KBM-7 (cell line): ENCODE results near the gene ASCL1.
A peak's percentile ranks its signal among the peaks of the same experiment; 100 is the strongest.

ENCODE experiments used
- DNase-seq: peaks from one replicate; pipeline ENCODE4 v3.0.0-alpha.2; 2015
- in situ Hi-C: fragments of 300-500 bp; cut with MboI; formaldehyde crosslinking; loops from 2 replicates; pipeline ENCODE4 v1.14.3; 2020; ENCODE audit warnings: low sequenced_read_pairs, low pct_unique_long_range_greater_than_20kb, mixed read lengths

Gene ASCL1

GRCh38 chr12:102966200-102966863 lies 8.9 kb downstream of the ASCL1 start:
- in situ Hi-C loops = no loop called here
- no peak for DNase-seq

GRCh38 chr12:102970780-102971179 lies 13.3 kb downstream of the ASCL1 start:
- in situ Hi-C loops = no loop called here
- no peak for DNase-seq

GRCh38 chr12:102971227-102971626 lies 13.8 kb downstream of the ASCL1 start:
- in situ Hi-C loops = no loop called here

GRCh38 chr12:102973583-102973982 lies 16.1 kb downstream of the ASCL1 start:
- no peak for DNase-seq
- in situ Hi-C loops = no loop called here

More at GRCh38 chr12:102971227-102971626, 13.8 kb downstream of the ASCL1 start:
- no peak for DNase-seq

GRCh38 chr12:102976609-102977280 lies 19.3 kb downstream of the ASCL1 start:
- DNase-seq = no peak
- in situ Hi-C loops = no loop called here

GRCh38 chr12:102977945-102978706 lies 20.7 kb downstream of the ASCL1 start:
- DNase-seq = no peak
- in situ Hi-C loops = no loop called here

- in situ Hi-C loops = no loop called here
- DNase-seq = no peak
Observed at GRCh38 chr12:102980350-102980749, 22.9 kb downstream of the ASCL1 start.

GRCh38 chr12:102990419-102990818 lies 32.9 kb downstream of the ASCL1 start:
- in situ Hi-C loops = no loop called here

GRCh38 chr12:102992297-102992696 lies 34.8 kb downstream of the ASCL1 start:
- in situ Hi-C loops = no loop called here
- no peak for DNase-seq

More at GRCh38 chr12:102990419-102990818, 32.9 kb downstream of the ASCL1 start:
- DNase-seq = no peak

GRCh38 chr12:102992720-102993119 lies 35.2 kb downstream of the ASCL1 start:
- no peak for DNase-seq
- in situ Hi-C loops = no loop called here

GRCh38 chr12:102993537-102993936 lies 36.1 kb downstream of the ASCL1 start:
- peak; percentile 5 for DNase-seq
- in situ Hi-C loops = no loop called here

- in situ Hi-C loops = no loop called here
- no peak for DNase-seq
Observed at GRCh38 chr12:102995372-102995771, 37.9 kb downstream of the ASCL1 start.
